Measurements from ENCODE around the gene SERPINA1. TPM values are rescaled to one million over a fixed set of nuclear protein-coding genes. Genes with fewer than 3 reads are reported as not detected.

SERPINA1 gene
- total and polyA plus RNA-seq, 2 of the 13 experiments (the other 11 are each of a cell fraction or from before 2014, with no cell fraction given): 3,266 to 11,015 TPM

- TF ChIP-seq ZNF629 (CRISPR knock-in tag; conservative IDR thresholded peaks at IDR 0.05): no peak
- no peak for TF ChIP-seq ZNF496 (CRISPR knock-in tag; IDR thresholded peaks at IDR 0.05; ENCODE audit: insufficient replicate concordance)
- TF ChIP-seq ZNF552 (CRISPR knock-in tag; IDR thresholded peaks at IDR 0.05; ENCODE audit: borderline replicate concordance): no peak
- no peak; the same call in 1 of the 2 replicates for TF ChIP-seq RXRA (CRISPR knock-in tag; IDR thresholded peaks at IDR 0.05)
- TF ChIP-seq TBX3 (IDR thresholded peaks at IDR 0.05; ENCODE audit: borderline replicate concordance): no peak
- TF ChIP-seq ZNF775 (CRISPR knock-in tag; IDR thresholded peaks at IDR 0.05; ENCODE audit: borderline replicate concordance): no peak
- no peak for TF ChIP-seq ZKSCAN5 (CRISPR knock-in tag; IDR thresholded peaks at IDR 0.05)
- TF ChIP-seq ESRRA (CRISPR knock-in tag; IDR thresholded peaks at IDR 0.05; ENCODE audit: low read depth): peak; percentile 87
- TF ChIP-seq WIZ (CRISPR knock-in tag; IDR thresholded peaks at IDR 0.05): no peak
- TF ChIP-seq ZNF574 (CRISPR knock-in tag; IDR thresholded peaks at IDR 0.05): peak; percentile 22; the same call in 1 of the 2 replicates
- TF ChIP-seq ERF (CRISPR knock-in tag; IDR thresholded peaks at IDR 0.05): no peak
- TF ChIP-seq KLF9 (CRISPR knock-in tag; IDR thresholded peaks at IDR 0.05; ENCODE audit: low read depth): no peak
- peak; percentile 94 for TF ChIP-seq MIXL1 (CRISPR knock-in tag; IDR thresholded peaks at IDR 0.05)
- TF ChIP-seq ZBTB34 (CRISPR knock-in tag; IDR thresholded peaks at IDR 0.05): no peak
- TF ChIP-seq RXRB (CRISPR knock-in tag; IDR thresholded peaks at IDR 0.05; ENCODE audit: borderline replicate concordance): peak; percentile 75; the same call in 1 of the 2 replicates
- TF ChIP-seq, protein P1, sequence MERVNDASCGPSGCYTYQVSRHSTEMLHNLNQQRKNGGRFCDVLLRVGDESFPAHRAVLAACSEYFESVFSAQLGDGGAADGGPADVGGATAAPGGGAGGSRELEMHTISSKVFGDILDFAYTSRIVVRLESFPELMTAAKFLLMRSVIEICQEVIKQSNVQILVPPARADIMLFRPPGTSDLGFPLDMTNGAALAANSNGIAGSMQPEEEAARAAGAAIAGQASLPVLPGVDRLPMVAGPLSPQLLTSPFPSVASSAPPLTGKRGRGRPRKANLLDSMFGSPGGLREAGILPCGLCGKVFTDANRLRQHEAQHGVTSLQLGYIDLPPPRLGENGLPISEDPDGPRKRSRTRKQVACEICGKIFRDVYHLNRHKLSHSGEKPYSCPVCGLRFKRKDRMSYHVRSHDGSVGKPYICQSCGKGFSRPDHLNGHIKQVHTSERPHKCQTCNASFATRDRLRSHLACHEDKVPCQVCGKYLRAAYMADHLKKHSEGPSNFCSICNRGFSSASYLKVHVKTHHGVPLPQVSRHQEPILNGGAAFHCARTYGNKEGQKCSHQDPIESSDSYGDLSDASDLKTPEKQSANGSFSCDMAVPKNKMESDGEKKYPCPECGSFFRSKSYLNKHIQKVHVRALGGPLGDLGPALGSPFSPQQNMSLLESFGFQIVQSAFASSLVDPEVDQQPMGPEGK (CRISPR knock-in tag; IDR thresholded peaks at IDR 0.05): peak; percentile 55; the same call in 1 of the 2 replicates
- TF ChIP-seq ZNF563 (CRISPR knock-in tag; IDR thresholded peaks at IDR 0.05): no peak
- peak; percentile 62; the same call in 1 of the 2 replicates for TF ChIP-seq SRF (IDR thresholded peaks at IDR 0.05; ENCODE audit: low read depth, low read length)
- peak; percentile 25; the same call in 1 of the 2 replicates for TF ChIP-seq SIX1 (CRISPR knock-in tag; IDR thresholded peaks at IDR 0.05; ENCODE audit: borderline replicate concordance)
- no peak for TF ChIP-seq SP2 (CRISPR knock-in tag; IDR thresholded peaks at IDR 0.05)
- no peak for TF ChIP-seq ZNF850 (CRISPR knock-in tag; conservative IDR thresholded peaks at IDR 0.05)
- TF ChIP-seq, protein P2, sequence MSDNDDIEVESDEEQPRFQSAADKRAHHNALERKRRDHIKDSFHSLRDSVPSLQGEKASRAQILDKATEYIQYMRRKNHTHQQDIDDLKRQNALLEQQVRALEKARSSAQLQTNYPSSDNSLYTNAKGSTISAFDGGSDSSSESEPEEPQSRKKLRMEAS (IDR thresholded peaks at IDR 0.05): 0 out of 2 replicates have a peak, but pooled peaks have one; percentile 22
- no peak for TF ChIP-seq HNRNPUL1 (IDR thresholded peaks at IDR 0.05; ENCODE audit: low read depth, low read length)
- peak; percentile 91; the same call in 1 of the 2 replicates for TF ChIP-seq MED13 (CRISPR knock-in tag; IDR thresholded peaks at IDR 0.05)
- no peak for TF ChIP-seq ZNF367 (CRISPR knock-in tag; IDR thresholded peaks at IDR 0.05; ENCODE audit: borderline replicate concordance)
- TF ChIP-seq TEAD3 (CRISPR knock-in tag; optimal IDR thresholded peaks at IDR 0.05; ENCODE audit: borderline replicate concordance): peak; percentile 77
Measured at GRCh38 chr14:94360945-94361565, 27.3 kb downstream of the SERPINA1 start (continued).
